GM12875 (cell line): Measurements from ENCODE around the gene CDH19.

Experiments
- H3K4me3 ChIP-seq: one replicate; pipeline ENCODE4 v1.5.1; 2011; ENCODE audit warnings: low read depth, low read length, control low read depth
- TF ChIP-seq, protein P1 (sequence below): IDR thresholded peaks from 2 replicates; pipeline ENCODE4 v1.5.1; 2011; ENCODE audit warnings: low read depth, mild to moderate bottlenecking, control low read depth, inconsistent platforms, low read length, moderate library complexity, borderline replicate concordance; ENCODE audit not compliant: insufficient read depth

Gene CDH19

DNA sequence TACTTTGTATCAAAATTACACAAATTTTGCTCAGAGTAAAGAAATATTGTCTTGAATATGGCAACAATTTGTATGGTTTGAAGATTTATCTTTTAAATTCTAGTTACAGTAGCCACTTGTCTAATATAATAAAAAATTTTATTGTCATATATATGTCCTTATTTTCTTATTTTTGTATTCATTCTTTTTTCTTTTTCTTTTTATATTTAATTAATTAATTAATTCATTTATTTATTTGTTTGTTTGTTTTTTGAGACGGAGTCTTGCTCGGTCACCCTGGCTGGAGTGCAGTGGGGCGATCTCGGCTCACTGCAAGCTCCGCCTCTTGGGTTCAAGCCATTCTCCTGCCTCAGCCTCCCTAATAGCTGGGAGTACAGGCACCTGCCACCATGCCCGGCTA is 3.7 kb upstream of the CDH19 start:
- TF ChIP-seq, protein P1, sequence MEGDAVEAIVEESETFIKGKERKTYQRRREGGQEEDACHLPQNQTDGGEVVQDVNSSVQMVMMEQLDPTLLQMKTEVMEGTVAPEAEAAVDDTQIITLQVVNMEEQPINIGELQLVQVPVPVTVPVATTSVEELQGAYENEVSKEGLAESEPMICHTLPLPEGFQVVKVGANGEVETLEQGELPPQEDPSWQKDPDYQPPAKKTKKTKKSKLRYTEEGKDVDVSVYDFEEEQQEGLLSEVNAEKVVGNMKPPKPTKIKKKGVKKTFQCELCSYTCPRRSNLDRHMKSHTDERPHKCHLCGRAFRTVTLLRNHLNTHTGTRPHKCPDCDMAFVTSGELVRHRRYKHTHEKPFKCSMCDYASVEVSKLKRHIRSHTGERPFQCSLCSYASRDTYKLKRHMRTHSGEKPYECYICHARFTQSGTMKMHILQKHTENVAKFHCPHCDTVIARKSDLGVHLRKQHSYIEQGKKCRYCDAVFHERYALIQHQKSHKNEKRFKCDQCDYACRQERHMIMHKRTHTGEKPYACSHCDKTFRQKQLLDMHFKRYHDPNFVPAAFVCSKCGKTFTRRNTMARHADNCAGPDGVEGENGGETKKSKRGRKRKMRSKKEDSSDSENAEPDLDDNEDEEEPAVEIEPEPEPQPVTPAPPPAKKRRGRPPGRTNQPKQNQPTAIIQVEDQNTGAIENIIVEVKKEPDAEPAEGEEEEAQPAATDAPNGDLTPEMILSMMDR: no peak
- no peak overlapping the region for H3K4me3 ChIP-seq

DNA sequence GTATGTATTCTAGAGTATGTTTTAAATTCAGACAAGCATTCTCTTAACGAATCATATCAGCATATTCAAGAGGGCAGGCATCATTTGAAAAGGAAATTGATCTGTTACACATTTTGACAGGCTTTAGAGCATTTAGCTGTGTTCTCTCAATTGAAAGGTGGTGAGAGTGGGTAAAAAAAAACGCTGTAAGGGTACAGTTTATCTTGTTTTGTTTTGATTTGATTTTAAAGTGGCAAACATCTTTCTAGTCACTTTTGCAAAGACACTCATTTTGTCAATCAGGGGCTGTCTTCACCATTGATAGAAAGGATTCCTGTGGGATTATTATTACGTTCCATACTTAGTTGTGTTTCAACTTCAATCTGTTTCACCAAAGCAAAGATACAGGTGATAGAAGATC is 2.2 kb downstream of the CDH19 start:
- TF ChIP-seq, protein P1: no peak
- no peak overlapping the region for H3K4me3 ChIP-seq

DNA sequence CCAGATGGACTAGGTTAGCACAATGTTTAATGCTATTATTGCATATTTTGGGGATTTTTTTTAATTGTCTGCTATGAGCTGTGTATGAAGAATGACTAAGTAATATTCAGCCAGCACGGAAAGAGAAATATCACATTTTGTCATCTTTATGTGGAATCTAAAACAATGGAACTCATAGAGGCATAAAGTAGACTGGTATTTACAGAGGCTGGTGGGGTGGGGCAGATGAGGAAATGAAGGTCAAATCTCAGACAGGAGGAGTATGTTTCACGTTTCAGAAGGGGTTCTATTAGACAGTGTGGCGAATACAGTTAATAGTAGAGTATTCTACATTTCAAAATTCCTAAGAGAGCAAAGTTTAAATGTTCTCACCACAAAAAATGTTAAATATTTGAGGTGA is 4.7 kb downstream of the CDH19 start:
- H3K4me3 ChIP-seq: no peak overlapping the region
- TF ChIP-seq, protein P1: no peak

DNA sequence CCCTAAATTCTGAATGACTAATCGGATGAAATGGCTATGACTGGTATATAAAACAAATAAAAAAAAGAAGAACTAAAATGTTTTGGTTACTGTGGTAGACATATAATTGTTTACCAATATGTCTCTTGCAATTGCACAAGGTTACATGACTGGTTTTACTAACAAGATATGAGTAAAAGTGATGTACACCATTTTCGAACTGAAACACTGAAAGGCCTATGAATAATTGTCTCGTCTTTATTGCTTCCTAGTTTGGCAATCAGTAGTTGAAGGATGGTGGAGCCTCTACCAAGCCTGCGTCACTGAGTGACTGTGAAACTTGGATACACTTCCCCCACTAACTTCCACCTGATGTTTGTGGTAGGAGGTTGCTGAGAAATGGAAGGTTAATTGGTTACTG is 16.5 kb downstream of the CDH19 start:
- TF ChIP-seq, protein P1: no peak
- H3K4me3 ChIP-seq: no peak overlapping the region

DNA sequence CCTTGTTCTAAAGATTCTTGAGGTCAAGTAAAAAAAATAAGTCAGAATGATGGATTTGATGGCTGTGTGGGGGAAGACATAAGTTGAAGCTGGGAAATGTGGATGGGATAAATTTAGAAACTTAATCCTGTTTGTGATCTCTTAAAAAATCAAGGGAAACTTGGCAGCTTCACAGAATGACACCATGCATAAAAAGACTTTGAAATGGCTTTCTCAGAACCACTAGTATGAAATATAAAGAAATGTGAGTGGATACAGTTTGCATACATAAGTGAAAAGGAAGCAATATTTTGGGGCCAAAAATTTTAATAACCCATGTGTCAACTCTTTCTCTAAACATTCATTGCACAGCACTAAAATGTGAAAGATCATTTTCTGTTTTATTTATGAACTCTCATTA is 21.7 kb downstream of the CDH19 start:
- no peak overlapping the region for H3K4me3 ChIP-seq
- TF ChIP-seq, protein P1: no peak

DNA sequence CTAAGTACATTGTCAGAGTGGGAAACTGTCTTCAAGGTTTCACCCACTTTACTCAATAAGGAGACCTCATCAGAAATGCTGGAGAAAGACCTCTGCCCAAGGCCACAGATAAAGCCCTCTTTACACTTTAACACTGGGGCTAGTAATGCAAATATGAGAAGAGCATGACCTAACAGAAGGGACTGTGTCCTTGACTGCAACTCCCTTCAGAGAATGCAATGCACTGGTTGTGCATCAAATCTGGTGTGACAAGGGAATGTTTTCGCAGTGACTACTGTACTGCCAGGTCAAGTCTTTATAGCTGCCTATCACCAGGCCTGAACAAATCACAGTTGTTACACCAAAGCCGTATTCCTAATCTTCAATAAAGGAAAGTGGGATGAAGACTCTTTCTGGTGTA is 28.6 kb downstream of the CDH19 start:
- TF ChIP-seq, protein P1: no peak
- no peak overlapping the region for H3K4me3 ChIP-seq

DNA sequence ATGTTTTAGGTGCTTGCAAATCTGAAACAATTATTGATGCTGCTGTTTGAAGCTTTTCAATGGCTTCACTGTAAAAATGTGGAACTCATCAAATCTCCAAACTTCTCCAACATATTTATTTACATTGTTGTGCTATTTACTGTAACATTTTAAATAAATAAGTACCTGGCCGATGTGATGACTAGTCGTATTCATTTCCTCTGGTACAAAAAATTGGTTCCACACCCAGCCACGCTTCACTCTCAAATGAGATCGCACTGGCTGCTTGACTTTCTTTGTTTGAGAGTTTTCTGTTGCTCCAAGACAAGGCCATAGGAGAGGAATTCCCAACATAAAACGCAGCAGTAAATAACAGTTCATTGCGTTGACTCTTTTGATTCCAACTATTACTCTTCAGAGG is 32.0 kb downstream of the CDH19 start:
- TF ChIP-seq, protein P1: no peak

More for the DNA sequence above, 32.0 kb downstream of the CDH19 start:
- no peak overlapping the region for H3K4me3 ChIP-seq
